ENCODE measurements around the gene PORCN. TPM values are rescaled to one million over a fixed set of nuclear protein-coding genes. Genes with fewer than 3 reads are reported as not detected.
"Not testable (repeated sequence)": the region's sequence is repeated elsewhere in the genome, so short reads cannot be mapped to it uniquely, and the experiment has no call there.

The PORCN gene
- total RNA-seq, 1 donor from 2014 or later: 30.3 TPM

DNA sequence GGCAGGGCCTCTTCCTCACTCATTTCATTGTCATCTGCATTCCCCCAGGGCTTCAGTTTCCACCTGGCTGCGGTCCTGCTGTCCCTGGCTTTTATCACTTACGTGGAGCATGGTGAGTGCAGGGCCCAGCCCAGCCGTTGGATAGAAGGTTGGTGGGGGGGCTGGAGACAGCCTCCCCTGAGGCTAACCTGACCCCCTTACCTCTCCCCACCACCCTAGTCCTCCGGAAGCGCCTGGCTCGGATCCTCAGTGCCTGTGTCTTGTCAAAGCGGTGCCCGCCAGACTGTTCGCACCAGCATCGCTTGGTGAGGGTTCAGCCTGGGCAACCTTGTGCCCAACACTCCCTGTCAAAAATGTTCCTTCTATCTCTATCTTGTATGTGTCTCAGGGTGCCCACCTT lies 7.0 kb downstream of the PORCN start:
- Mint-ChIP-seq H3K27ac (ENCODE audit: unreplicated experiment) (no peak overlapping the region), H3K9me3 (ENCODE audit: unreplicated experiment) (no peaks in the 10 kb centered on the region), H3K36me3 (ENCODE audit: low read depth, unreplicated experiment) (peaks cover 9% of the 10 kb centered on the region), H3K4me3 (ENCODE audit: unreplicated experiment) (no peak overlapping the region), H3K4me1 (ENCODE audit: low read depth, unreplicated experiment) (no peaks in the 10 kb centered on the region), H3K27me3 (ENCODE audit: low read depth, unreplicated experiment) (no peaks in the 10 kb centered on the region)
- Histone ChIP-seq H3K9ac (ENCODE audit: low read length) (no peak overlapping the region), H3K4me2 (ENCODE audit: low read length) (no peak overlapping the region), H3K4me1 (ENCODE audit: insufficient read depth, low read length) (no peaks in the 10 kb centered on the region), H4K20me1 (ENCODE audit: insufficient read depth, low read length) (no peaks in the 10 kb centered on the region), H2AFZ (ENCODE audit: low read depth, low read length) (no peak overlapping the region), H3K9me3 (ENCODE audit: insufficient read depth, low read depth, low read length) (no peaks in the 10 kb centered on the region), H3K27ac (ENCODE audit: low read depth, low read length) (no peak overlapping the region), H3K4me3 (ENCODE audit: insufficient read depth, low read depth, low read length) (no peak overlapping the region), H3K36me3 (ENCODE audit: insufficient read depth, low read length) (peaks cover 5% of the 10 kb centered on the region), H3K79me2 (ENCODE audit: insufficient read depth, low read length) (no peaks in the 10 kb centered on the region), H3K27me3 (ENCODE audit: insufficient read depth, low read length) (no peaks in the 10 kb centered on the region)
- no peak for FAIRE-seq
- TF ChIP-seq EZH2 (IDR thresholded peaks at IDR 0.05; ENCODE audit: insufficient read depth, low read length): no peak
- TF ChIP-seq, protein P1, sequence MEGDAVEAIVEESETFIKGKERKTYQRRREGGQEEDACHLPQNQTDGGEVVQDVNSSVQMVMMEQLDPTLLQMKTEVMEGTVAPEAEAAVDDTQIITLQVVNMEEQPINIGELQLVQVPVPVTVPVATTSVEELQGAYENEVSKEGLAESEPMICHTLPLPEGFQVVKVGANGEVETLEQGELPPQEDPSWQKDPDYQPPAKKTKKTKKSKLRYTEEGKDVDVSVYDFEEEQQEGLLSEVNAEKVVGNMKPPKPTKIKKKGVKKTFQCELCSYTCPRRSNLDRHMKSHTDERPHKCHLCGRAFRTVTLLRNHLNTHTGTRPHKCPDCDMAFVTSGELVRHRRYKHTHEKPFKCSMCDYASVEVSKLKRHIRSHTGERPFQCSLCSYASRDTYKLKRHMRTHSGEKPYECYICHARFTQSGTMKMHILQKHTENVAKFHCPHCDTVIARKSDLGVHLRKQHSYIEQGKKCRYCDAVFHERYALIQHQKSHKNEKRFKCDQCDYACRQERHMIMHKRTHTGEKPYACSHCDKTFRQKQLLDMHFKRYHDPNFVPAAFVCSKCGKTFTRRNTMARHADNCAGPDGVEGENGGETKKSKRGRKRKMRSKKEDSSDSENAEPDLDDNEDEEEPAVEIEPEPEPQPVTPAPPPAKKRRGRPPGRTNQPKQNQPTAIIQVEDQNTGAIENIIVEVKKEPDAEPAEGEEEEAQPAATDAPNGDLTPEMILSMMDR (IDR thresholded peaks at IDR 0.05; ENCODE audit: insufficient read depth, low read depth, low read length): no peak
- no peak for DNase-seq (ENCODE audit: low read depth)

DNA sequence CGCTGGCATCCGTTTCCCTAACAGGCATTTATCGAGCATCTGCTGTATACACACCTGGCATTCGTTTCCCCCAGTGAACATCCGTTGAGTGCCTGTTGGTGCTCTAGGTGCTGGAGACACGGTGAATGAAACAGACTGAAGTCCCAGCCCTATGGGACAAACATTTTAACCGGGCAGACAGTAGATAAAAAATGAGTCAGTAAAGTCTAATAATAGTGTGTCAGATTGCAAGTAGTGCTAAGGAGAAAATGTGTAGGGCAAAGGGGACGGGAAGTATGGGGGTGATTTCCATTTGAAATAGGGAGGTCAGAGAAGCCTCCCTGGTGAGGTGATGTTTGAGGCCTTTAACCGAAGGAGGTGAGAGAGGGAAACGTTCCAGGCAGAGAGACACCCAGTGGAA lies 7.5 kb downstream of the PORCN start:
- Histone ChIP-seq H4K20me1 (ENCODE audit: insufficient read depth, low read length) (no peaks in the 10 kb centered on the region), H3K4me3 (ENCODE audit: insufficient read depth, low read depth, low read length) (no peak overlapping the region), H3K27me3 (ENCODE audit: insufficient read depth, low read length) (no peaks in the 10 kb centered on the region), H3K9ac (ENCODE audit: low read length) (no peak overlapping the region), H3K4me1 (ENCODE audit: insufficient read depth, low read length) (peaks cover 2% of the 10 kb centered on the region), H2AFZ (ENCODE audit: low read depth, low read length) (no peak overlapping the region), H3K4me2 (ENCODE audit: low read length) (no peak overlapping the region), H3K79me2 (ENCODE audit: insufficient read depth, low read length) (no peaks in the 10 kb centered on the region), H3K27ac (ENCODE audit: low read depth, low read length) (no peak overlapping the region), H3K36me3 (ENCODE audit: insufficient read depth, low read length) (peaks cover 5% of the 10 kb centered on the region), H3K9me3 (ENCODE audit: insufficient read depth, low read depth, low read length) (no peaks in the 10 kb centered on the region)
- Mint-ChIP-seq H3K27me3 (ENCODE audit: low read depth, unreplicated experiment) (no peaks in the 10 kb centered on the region), H3K4me1 (ENCODE audit: low read depth, unreplicated experiment) (no peaks in the 10 kb centered on the region), H3K27ac (ENCODE audit: unreplicated experiment) (no peak overlapping the region), H3K36me3 (ENCODE audit: low read depth, unreplicated experiment) (peaks cover 9% of the 10 kb centered on the region), H3K9me3 (ENCODE audit: unreplicated experiment) (no peaks in the 10 kb centered on the region), H3K4me3 (ENCODE audit: unreplicated experiment) (no peak overlapping the region)
- DNase-seq (ENCODE audit: low read depth) (no peak), FAIRE-seq (peak; percentile 5)
- no peak for TF ChIP-seq EZH2 (IDR thresholded peaks at IDR 0.05; ENCODE audit: insufficient read depth, low read length)
- TF ChIP-seq, protein P1 (IDR thresholded peaks at IDR 0.05; ENCODE audit: insufficient read depth, low read depth, low read length): no peak

DNA sequence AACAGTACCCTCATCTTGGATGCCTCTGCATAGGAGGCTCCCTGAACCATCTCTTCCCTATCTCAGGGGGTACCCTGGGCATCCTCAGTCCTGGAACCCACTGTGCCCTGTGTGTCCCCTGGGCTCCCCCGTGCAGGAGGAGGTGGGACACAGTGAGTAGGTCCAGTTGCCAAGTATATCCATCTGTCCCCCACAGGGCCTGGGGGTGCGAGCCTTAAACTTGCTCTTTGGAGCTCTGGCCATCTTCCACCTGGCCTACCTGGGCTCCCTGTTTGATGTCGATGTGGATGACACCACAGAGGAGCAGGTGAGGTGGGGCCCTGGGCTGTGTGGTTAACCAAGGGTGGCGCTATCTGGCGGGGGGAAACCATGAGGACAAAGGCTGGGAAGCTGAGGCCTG lies 8.2 kb downstream of the PORCN start:
- Histone ChIP-seq H3K9me3 (ENCODE audit: insufficient read depth, low read depth, low read length) (no peaks in the 10 kb centered on the region), H4K20me1 (ENCODE audit: insufficient read depth, low read length) (no peaks in the 10 kb centered on the region), H3K9ac (ENCODE audit: low read length) (no peak overlapping the region), H3K27ac (ENCODE audit: low read depth, low read length) (no peak overlapping the region), H3K4me2 (ENCODE audit: low read length) (no peak overlapping the region), H2AFZ (ENCODE audit: low read depth, low read length) (no peak overlapping the region), H3K36me3 (ENCODE audit: insufficient read depth, low read length) (peaks cover 5% of the 10 kb centered on the region), H3K4me3 (ENCODE audit: insufficient read depth, low read depth, low read length) (no peak overlapping the region), H3K79me2 (ENCODE audit: insufficient read depth, low read length) (peaks cover 1% of the 10 kb centered on the region), H3K4me1 (ENCODE audit: insufficient read depth, low read length) (peaks cover 4% of the 10 kb centered on the region), H3K27me3 (ENCODE audit: insufficient read depth, low read length) (no peaks in the 10 kb centered on the region)
- Mint-ChIP-seq H3K27me3 (ENCODE audit: low read depth, unreplicated experiment) (no peaks in the 10 kb centered on the region), H3K4me1 (ENCODE audit: low read depth, unreplicated experiment) (no peaks in the 10 kb centered on the region), H3K9me3 (ENCODE audit: unreplicated experiment) (no peaks in the 10 kb centered on the region), H3K27ac (ENCODE audit: unreplicated experiment) (no peak overlapping the region), H3K4me3 (ENCODE audit: unreplicated experiment) (no peak overlapping the region), H3K36me3 (ENCODE audit: low read depth, unreplicated experiment) (peaks cover 9% of the 10 kb centered on the region)
- TF ChIP-seq EZH2 (IDR thresholded peaks at IDR 0.05; ENCODE audit: insufficient read depth, low read length): no peak
- TF ChIP-seq, protein P1 (IDR thresholded peaks at IDR 0.05; ENCODE audit: insufficient read depth, low read depth, low read length): no peak
- DNase-seq (ENCODE audit: low read depth) (no peak), FAIRE-seq (no peak)

DNA sequence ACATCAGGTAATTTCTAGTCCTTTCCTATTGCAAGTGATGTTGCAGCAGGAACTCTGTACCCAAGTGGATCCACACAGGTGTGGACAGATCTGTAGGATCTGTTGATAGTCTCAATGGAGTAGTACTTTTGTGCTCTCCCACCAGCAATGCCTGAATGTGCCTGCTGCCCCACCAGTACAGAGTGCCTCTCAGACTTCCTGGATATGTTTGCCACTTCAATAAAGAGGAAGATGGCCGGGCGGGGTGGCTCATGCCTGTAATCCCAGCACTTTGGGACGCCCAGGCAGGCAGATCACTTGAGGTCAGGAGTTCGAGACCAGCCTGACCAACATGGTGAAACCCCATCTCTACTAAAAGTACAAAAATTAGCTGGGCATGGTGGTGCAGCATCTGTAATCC lies 10.7 kb downstream of the PORCN start:
- H3K4me2 ChIP-seq (ENCODE audit: low read length); H3K36me3 ChIP-seq (ENCODE audit: insufficient read depth, low read length); H3K27ac Mint-ChIP-seq (ENCODE audit: unreplicated experiment); H3K9ac ChIP-seq (ENCODE audit: low read length); H4K20me1 ChIP-seq (ENCODE audit: insufficient read depth, low read length); DNase-seq (ENCODE audit: low read depth); H3K27me3 Mint-ChIP-seq (ENCODE audit: low read depth, unreplicated experiment); H3K9me3 Mint-ChIP-seq (ENCODE audit: unreplicated experiment); H2AFZ ChIP-seq (ENCODE audit: low read depth, low read length); H3K4me3 Mint-ChIP-seq (ENCODE audit: unreplicated experiment); H3K4me1 ChIP-seq (ENCODE audit: insufficient read depth, low read length); H3K9me3 ChIP-seq (ENCODE audit: insufficient read depth, low read depth, low read length); H3K4me1 Mint-ChIP-seq (ENCODE audit: low read depth, unreplicated experiment); H3K36me3 Mint-ChIP-seq (ENCODE audit: low read depth, unreplicated experiment); H3K4me3 ChIP-seq (ENCODE audit: insufficient read depth, low read depth, low read length); H3K27ac ChIP-seq (ENCODE audit: low read depth, low read length); FAIRE-seq; H3K27me3 ChIP-seq (ENCODE audit: insufficient read depth, low read length): not testable (repeated sequence)
- H3K79me2 ChIP-seq (ENCODE audit: insufficient read depth, low read length): peaks cover 10% of the 10 kb centered on the region
